GM18502 (cell line): ENCODE data around the gene SEMA4G.

Source experiments
- ATAC-seq: cut with Tn5 transposase; IDR thresholded peaks from one replicate; pipeline ENCODE4 v1.9.1; 2021; ENCODE audit warnings: mild to moderate bottlenecking; ENCODE audit not compliant: unreplicated experiment, poor library complexity

Gene SEMA4G

GRCh38 chr10:100986623-100986951 is 17.3 kb downstream of the SEMA4G start:
- ATAC-seq: no peak

DNA sequence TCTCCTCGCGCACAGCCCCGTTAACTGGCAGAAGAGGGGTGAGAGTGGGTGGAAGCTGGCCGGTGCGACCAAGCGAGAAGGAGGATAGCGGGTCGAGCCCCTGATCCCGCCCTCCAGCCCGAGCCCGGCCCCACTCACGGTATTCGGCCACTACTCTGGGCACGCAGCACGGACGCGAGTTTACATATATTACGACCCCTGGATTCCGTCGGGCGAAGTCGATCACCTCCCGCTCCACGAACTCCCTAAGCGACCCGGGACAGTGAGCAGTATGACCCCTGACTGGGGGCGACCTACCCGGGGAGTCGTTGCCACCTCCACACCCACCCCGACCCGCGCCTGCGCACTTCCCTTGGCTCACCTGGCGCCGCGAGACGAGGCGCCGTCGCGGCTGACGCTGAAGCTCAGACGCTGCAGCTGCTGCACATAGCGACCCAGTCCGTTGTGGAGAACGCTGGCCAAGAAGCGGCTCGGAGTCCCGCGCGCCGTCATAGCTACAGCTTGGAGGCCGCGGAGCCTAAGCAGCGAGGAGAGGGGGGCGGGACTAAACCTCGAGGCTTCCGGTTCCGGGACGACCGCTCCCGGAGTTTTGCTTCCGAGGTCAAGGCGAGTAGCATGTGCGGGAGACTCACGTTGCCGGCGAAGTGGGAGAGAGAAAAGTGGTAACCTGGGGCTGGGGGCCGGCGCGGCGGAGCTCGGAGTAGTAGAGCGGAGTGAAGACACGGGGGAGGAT is 17.8 kb downstream of the SEMA4G start, which contains the start of the genes MRPL43 and TWNK:
MRPL43 (minus strand) TSS at position 546 of the 733 bp plus-strand sequence; CDS start at position 492, 54 bp downstream.
TWNK (plus strand) TSS at position 592 of the 733 bp plus-strand sequence. CDS start 668 bp downstream, outside the sequence.
- ATAC-seq: peak; percentile 86

DNA sequence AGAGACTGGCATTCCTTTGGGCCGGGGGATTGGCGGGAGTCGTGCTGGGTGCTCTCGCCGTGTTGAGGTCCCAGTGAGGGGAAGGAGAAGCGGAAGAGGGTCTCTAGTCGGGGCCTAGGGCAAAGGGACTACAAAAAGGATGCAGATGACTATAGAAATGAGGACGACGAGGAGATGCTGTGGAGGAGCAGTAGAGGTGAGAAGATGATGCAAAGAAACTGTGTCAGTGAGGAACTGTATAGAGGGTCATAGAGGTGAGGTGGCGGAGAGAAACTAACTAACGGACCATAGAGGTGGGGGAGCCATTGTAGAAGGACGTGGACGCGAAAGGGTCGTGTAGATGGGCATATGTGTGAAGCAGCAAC is 18.4 kb downstream of the SEMA4G start:
- no peak for ATAC-seq

DNA sequence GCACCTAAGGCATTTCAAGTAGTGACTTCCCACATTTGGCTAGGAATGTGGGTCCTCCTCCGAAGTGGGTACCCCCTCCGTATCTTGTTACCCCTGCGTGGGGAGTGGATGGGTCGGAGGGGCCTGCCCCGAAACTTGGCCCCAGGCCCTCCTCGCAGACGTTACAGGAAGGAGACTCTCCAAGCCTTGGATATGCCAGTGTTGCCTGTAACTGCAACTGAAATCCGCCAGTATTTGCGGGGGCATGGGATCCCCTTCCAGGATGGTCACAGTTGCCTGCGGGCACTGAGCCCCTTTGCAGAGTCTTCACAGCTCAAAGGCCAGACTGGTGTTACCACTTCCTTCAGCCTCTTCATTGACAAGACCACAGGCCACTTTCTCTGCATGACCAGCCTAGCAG is 18.9 kb downstream of the SEMA4G start:
- no peak for ATAC-seq

DNA sequence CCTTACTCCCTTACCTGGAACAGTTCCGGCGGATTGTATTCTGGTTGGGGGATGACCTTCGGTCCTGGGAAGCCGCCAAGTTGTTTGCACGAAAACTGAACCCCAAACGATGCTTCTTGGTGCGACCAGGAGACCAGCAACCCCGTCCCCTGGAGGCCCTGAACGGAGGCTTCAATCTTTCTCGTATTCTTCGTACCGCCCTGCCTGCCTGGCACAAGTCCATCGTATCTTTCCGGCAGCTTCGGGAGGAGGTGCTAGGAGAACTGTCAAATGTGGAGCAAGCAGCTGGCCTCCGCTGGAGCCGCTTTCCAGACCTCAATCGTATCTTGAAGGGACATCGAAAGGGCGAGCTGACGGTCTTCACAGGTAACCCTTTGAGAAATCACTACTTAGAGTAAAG is 19.8 kb downstream of the SEMA4G start:
- no peak for ATAC-seq

DNA sequence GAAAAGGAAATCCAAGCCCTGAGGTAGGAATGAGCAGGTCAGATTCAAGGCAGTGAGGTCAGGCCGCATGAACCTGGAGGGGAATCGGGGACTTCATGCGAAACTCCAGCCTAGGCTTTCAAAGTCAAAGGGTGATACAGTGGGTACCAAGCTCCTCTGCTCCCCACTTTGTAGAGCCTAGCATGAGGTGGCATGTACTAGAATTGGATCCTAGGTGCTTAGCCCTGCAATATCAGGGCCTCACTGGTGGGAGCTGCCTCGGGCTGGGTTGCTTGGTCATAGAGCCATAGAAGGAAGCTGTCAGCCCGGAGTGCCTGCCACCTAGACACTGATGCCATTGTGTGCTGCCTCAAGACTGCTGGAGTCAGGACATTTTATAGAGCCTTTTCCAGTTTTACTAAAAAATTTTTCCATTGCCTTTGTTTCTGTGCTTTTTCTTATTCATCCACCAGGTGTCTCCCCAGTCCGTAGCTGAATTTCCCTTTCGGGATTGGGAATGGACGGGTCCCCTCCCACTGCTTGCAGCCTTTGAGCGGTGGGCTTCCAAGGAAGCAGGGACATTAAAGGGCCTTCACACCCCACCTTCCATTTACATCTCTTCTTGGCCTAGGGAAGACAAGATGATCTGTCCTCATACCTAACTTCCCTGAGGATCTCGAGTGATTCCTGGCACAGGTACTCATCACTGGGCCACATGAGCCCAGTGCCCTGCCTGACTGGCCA is 24.8 kb downstream of the SEMA4G start:
- ATAC-seq: no peak

DNA sequence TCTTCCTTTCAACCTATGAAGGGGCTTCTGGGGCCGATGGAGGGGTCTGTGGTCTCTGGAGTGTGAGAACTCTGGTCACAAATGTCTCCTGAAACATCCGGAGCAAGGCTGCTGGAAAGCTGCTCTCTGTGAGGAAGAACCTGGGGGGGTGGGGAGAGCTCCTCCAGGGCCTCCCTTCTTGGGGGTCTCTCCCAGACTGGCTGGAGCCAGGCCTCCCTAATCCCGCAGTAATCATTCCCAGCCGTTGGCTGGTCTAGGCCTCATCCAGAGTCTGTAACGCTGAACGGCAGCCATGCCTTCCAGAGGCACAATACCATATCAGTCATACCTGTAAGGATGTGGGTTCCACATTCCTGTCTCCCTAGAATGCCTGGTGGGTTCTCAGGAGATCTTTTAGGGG is 25.9 kb downstream of the SEMA4G start:
- ATAC-seq: no peak

GRCh38 chr10:100996678-100997359 is 27.5 kb downstream of the SEMA4G start:
- ATAC-seq: peak; percentile 19

- peak; percentile 35 for ATAC-seq
These were observed 28.3 kb downstream of the SEMA4G start for GRCh38 chr10:100997360-100998182.

- peak; percentile 31 for ATAC-seq
These were observed 29.1 kb downstream of the SEMA4G start for GRCh38 chr10:100998183-100998990.

DNA sequence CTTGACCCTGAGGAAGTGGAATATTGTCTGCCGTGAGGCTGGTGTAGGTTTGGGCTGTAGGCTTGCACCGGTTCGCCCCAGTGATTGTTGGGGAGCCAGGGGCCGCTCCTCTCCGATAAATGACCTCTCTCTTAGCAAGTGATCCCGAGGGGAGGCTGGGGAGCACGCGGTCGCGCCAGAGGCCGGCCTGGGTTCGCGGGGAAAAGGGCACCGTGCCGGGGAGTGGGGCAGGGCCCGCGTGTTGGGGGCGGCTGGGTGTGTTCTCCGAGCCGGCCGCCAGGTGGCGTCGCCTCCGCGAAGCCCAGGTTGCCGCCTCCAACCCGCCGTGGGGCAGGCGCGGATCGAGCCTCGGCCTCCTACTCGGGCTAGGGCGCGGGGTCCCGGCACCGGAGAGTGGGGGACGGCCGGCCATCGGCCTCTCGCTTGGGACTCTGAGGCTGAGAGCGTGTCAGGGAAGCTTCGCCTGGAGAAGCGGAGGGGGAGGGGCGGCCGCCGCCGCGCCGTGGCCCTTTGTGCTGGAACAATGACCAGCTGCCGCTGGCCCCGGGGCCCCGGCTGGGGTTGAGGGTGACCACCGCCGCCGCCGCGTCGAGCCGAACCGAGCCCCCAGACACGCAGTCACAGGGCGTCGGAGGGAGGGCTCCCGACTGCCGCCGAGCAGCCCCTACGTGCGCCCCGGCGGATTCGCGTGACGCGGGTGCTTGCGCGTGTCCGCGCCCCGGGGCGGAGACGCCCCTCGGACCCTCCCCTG is 29.9 kb downstream of the SEMA4G start:
- peak; percentile 43 for ATAC-seq

GRCh38 chr10:100999742-101000126 is 30.4 kb downstream of the SEMA4G start, which contains the start of gene LZTS2:
Gene LZTS2, plus strand, starts transcription at chr10:100999808. Its CDS starts 2,731 bp downstream, at chr10:101002539.
- no peak for ATAC-seq

GRCh38 chr10:101000127-101000914 is 31.0 kb downstream of the SEMA4G start:
- ATAC-seq: no peak

DNA sequence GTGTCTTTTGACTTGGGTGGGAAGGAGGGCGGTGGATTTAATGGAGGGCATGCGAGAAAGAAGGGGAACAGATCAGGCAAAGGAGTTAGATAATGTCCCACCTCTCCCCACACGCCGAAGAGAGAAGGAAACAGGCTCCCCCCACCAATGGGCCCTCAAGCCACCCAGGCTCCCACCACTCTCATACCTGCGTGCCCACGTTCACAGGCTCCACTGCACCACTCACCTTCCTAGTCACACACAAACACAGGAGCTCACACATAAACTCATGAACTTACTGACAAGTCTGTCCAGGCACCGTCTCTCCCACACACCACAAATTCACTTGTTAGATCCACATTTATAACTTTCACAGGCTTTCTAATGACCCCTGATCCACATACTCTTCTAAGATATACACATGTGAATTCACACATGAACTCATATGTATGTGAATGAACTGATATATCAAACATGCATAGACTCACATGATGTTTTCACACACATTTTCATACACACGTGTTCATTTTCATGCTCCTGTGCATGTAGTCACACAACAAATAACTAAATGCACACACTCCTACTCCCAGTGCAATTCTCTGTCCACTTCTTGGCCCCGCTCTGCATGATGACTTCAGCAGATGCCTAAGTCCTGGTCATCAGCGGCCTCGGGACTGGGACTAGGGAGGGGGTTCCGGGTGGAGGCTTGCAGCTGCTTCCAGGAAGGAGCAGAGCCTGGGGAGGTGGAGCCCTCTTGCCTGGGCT is 31.8 kb downstream of the SEMA4G start:
- ATAC-seq: no peak

DNA sequence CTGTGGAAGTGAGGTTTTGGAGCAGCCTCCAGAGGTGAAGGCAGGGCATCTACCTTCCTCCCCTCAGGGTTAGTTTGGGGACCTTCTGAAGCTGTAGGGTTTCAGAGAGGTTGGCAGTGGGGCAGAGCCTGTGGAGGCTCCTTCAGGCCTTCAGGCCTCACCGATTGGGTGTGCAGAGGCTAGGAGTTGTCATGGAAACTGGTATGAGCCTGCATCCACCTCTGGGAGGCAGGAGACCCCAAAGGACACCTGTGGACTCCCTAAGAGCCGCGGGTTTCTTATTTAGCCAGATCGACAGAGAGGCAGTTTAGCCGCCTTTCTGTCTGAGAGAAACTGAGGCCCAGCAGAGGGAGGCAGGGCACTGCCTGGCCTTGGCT is 32.3 kb downstream of the SEMA4G start:
- ATAC-seq: no peak

- no peak for ATAC-seq
These were observed 33.2 kb downstream of the SEMA4G start for GRCh38 chr10:101002456-101002855.

DNA sequence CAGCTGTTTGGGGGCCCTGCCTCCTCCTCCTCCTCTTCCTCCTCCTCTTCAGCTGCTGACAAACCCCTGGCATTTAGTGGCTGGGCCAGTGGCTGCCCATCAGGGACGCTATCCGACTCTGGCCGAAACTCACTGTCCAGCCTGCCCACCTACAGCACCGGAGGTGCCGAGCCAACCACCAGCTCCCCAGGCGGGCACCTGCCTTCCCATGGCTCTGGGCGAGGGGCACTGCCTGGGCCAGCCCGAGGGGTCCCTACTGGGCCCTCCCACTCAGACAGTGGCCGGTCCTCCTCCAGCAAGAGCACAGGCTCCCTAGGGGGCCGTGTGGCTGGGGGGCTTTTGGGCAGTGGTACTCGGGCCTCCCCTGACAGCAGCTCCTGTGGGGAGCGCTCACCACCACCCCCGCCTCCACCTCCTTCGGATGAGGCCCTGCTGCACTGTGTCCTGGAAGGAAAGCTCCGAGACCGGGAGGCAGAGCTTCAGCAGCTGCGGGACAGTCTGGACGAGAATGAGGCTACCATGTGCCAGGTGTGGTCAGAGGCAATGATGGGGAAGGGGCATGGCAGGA is 34.4 kb downstream of the SEMA4G start:
- ATAC-seq: no peak
